GM12878 (cell line): ENCODE data around the gene SLC35E3. TPM values are rescaled to one million over a fixed set of nuclear protein-coding genes. Genes with fewer than 3 reads are reported as not detected.
A peak's percentile ranks its signal among the peaks of the same experiment; 100 is the strongest.
"Not testable (repeated sequence)": the region's sequence is repeated elsewhere in the genome, so short reads cannot be mapped to it uniquely, and the experiment has no call there.

ENCODE experiments used
- ATAC-seq: fragments of 200-7000 bp; cut with Tn5 transposase; 3 replicates; pipeline ENCODE4 v1.9.1; 2020; ENCODE audit warnings: mild to moderate bottlenecking, moderate library complexity
- BruUV-seq: library from RNA; stranded (reverse); fragments of 400-500 nt; replicated peaks from 2 replicates; lab custom pipeline; 2021; lab: Mats Ljungman, UMichigan
- CTCF ChIA-PET: fragments of 300-600 bp; sonication (Branson Sonifier 250); formaldehyde crosslinking; extraction: SDS; loops from one replicate; lab custom pipeline; 2021; ENCODE audit warnings: inconsistent platforms; lab: Yijun Ruan, JAX
- POLR2A ChIA-PET: fragments of 350-600 bp; formaldehyde crosslinking; extraction: SDS; loops from one replicate; lab custom pipeline; 2021; ENCODE audit warnings: inconsistent platforms; lab: Charles Lee
- RAD21 ChIA-PET: fragments of 300-600 bp; sonication (Branson Sonifier 250); formaldehyde crosslinking; loops from one replicate; lab custom pipeline; 2023; ENCODE audit warnings: antibody characterized with exemption; ENCODE audit not compliant: unreplicated experiment; lab: Charles Lee
- SMC1A ChIA-PET: fragments of 300-600 bp; sonication (Branson Sonifier 250); formaldehyde crosslinking; loops from one replicate; lab custom pipeline; 2023; ENCODE audit not compliant: unreplicated experiment, uncharacterized antibody; lab: Charles Lee
- DNase-seq: peaks from one replicate; pipeline ENCODE4 v3.0.0-alpha.2; 2011; ENCODE audit warnings: low read depth, low spot score
- FAIRE-seq: peaks from 3 replicates; lab custom pipeline; 2011; peaks lifted over from hg19 to GRCh38; lab: Jason Lieb, UNC
- H2AFZ ChIP-seq: 2 replicates; pipeline ENCODE4 v1.6.0; 2011; ENCODE audit warnings: low read depth, low read length, control low read depth; ENCODE audit not compliant: control insufficient read depth
- H3K27ac ChIP-seq: 2 replicates; pipeline ENCODE4 v1.5.1; 2011; ENCODE audit warnings: control low read depth; ENCODE audit not compliant: control insufficient read depth, insufficient read depth
- H3K27me3 ChIP-seq, 2 experiments: replicated peaks in 1 of 2; 2 replicates each; pipeline versions ENCODE4 v1.6.0 to v1.6.1; 2011; ENCODE audit warnings: low read length in 1 of 2; ENCODE audit not compliant: control insufficient read depth in 2 of 2, insufficient read depth in 2 of 2
- H3K36me3 ChIP-seq, 2 experiments: 2 replicates each; pipeline ENCODE4 v1.5.1; 2011; ENCODE audit warnings: low read length in 1 of 2; ENCODE audit not compliant: control insufficient read depth in 2 of 2, insufficient read depth in 2 of 2
- H3K4me1 ChIP-seq: 2 replicates; pipeline ENCODE4 v1.6.1; 2011; ENCODE audit warnings: mild to moderate bottlenecking, low read length, moderate library complexity, mixed read lengths; ENCODE audit not compliant: control insufficient read depth, insufficient read depth
- H3K4me2 ChIP-seq: 2 replicates; pipeline ENCODE4 v1.6.0; 2011; ENCODE audit warnings: control low read depth; ENCODE audit not compliant: control insufficient read depth, insufficient read depth
- H3K4me3 ChIP-seq: fragments of 200-600 bp; sonication (generic); 2 replicates; pipeline ENCODE4 v1.5.1; 2016
- H3K79me2 ChIP-seq: 2 replicates; pipeline ENCODE4 v1.6.0; 2011; ENCODE audit warnings: low read length; ENCODE audit not compliant: control insufficient read depth, insufficient read depth
- H3K9ac ChIP-seq: 2 replicates; pipeline ENCODE4 v1.8.0; 2011; ENCODE audit warnings: low read length, control low read depth, mixed read lengths; ENCODE audit not compliant: control insufficient read depth, insufficient read depth
- H3K9me3 ChIP-seq: replicated peaks from 3 replicates; pipeline ENCODE4 v1.5.1; 2011; ENCODE audit warnings: mild to moderate bottlenecking, low read length; ENCODE audit not compliant: control insufficient read depth, insufficient read depth
- H4K20me1 ChIP-seq: 2 replicates; pipeline ENCODE4 v1.6.0; 2011; ENCODE audit not compliant: control insufficient read depth, insufficient read depth
- HDGF ChIP-seq: fragments of 450-650 bp; IDR thresholded peaks from 2 replicates; pipeline ENCODE4 v1.6.1; 2016; ENCODE audit warnings: antibody characterized with exemption
- MLLT1 ChIP-seq: fragments of 450-650 bp; IDR thresholded peaks from 2 replicates; pipeline ENCODE4 v1.6.1; 2016; ENCODE audit warnings: mild to moderate bottlenecking
- whole genome bisulfite sequencing: methylation state at CpG from one replicate; pipeline ENCODE4 v1.1.6; 2016; ENCODE audit warnings: low lambda C conversion rate; ENCODE audit not compliant: insufficient replicate concordance, insufficient coverage; ENCODE audit errors: missing lambda C conversion rate; 5-methylcytosine and 5-hydroxymethylcytosine counted together
- in situ Hi-C: fragments of 300-500 bp; cut with MboI; formaldehyde crosslinking; loops from 9 replicates; pipeline ENCODE4 v1.14.3; 2018; ENCODE audit warnings: mixed read lengths
- intact Hi-C: fragments of 100-400 bp; cut with micrococcal nuclease; formaldehyde crosslinking; loops from one replicate; pipeline ENCODE4 v1.14.2; 2022; ENCODE audit not compliant: unreplicated experiment
- polyA plus RNA-seq, 11 experiments: library from polyadenylated mRNA; depleted of rRNA in 4 of 11; unstranded in 6 of 11; stranded (reverse) in 5 of 11; fragments of >200 nt; fragmentation: Nextera tagmentation in 4 of 11; fragmentation: Illumina TruSeq in 1 of 11; extraction: Ambion mirVana in 4 of 11; extraction: Trizol in 1 of 11; gene quantifications; 1 replicate in 1 of 11; 2 replicates in 10 of 11; pipeline versions ENCODE4 v1.2.1 to v1.2.3, GENCODE V29; 2011 to 2016; ENCODE audit warnings: inconsistent platforms in 2 of 11, missing spikeins in 2 of 11, low read depth in 1 of 11
- total RNA-seq, 4 experiments: library from RNA; depleted of rRNA in 3 of 4; stranded (reverse); fragments of >200 nt in 3 of 4; fragmentation: Illumina TruSeq in 1 of 4; extraction: Trizol in 1 of 4; gene quantifications; 2 replicates each; pipeline versions ENCODE4 v1.2.1 to v1.2.3, GENCODE V29; 2013 to 2021

SLC35E3 gene
- total and polyA plus RNA-seq, 10 of the 15 experiments (the other 5 are each of a cell fraction or from before 2014, with no cell fraction given), result 3.6 to 19.8 (median 6.1) TPM

- in situ Hi-C loops, result not testable (repeated sequence)
- TF ChIP-seq MLLT1 (0 out of 2 replicates have a peak, but pooled peaks have one; percentile 66), HDGF (0 out of 2 replicates have a peak, but pooled peaks have one; percentile 42)
Observed at GRCh38 chr12:68807274-68807575, 61.2 kb downstream of the SLC35E3 start.

More at GRCh38 chr12:68807274-68807575, 61.2 kb downstream of the SLC35E3 start:
- not testable (repeated sequence) for H3K36me3 ChIP-seq, FAIRE-seq, H3K9me3 ChIP-seq, H3K27me3 ChIP-seq, BruUV-seq, H4K20me1 ChIP-seq, H3K4me1 ChIP-seq, DNase-seq, ATAC-seq
- peak overlapping the region; percentile 77 for H3K4me3 ChIP-seq
- H3K9ac ChIP-seq, result peak overlapping the region; percentile 100
- ChIA-PET POLR2A (interaction anchor here (0.8 to 2.5 kb wide), 9 partner anchors 10 to 448 kb away, joined by 3 to 7 read pairs (median 4); no protein-coding TSS in a partner anchor), CTCF (interaction anchor here (0.7 to 2.7 kb wide), 12 partner anchors 10 to 448 kb away, joined by 3 to 17 read pairs (median 4); partner anchors contain the start of gene SLC35E3), RAD21 (interaction anchor here (0.7 to 3.2 kb wide), 6 partner anchors 61 to 490 kb away, joined by 3 to 25 read pairs (median 3); partner anchors contain the start of gene SLC35E3), SMC1A (interaction anchor here (0.6 to 2.4 kb wide), 12 partner anchors 10 to 450 kb away, joined by 3 to 12 read pairs (median 4); no protein-coding TSS in a partner anchor)
- H2AFZ ChIP-seq, result peak overlapping the region; percentile 15
- 1% methylated on average over 10 of the region's 10 CpGs for WGBS
- peak overlapping the region; percentile 100 for H3K27ac ChIP-seq
- H3K79me2 ChIP-seq, result peaks cover 41% of the 10 kb centered on the region
- H3K4me2 ChIP-seq, result peak overlapping the region; percentile 75
- intact Hi-C loops, result loop anchor here (5.0 kb wide), 4 partner anchors 120 to 435 kb away; partner anchors contain the start of genes NUP107 and RAP1B
